GM21576 (cell line): ENCODE data around the gene PLPP2.
"Not testable (repeated sequence)": the region's sequence is repeated elsewhere in the genome, so short reads cannot be mapped to it uniquely, and the experiment has no call there.

Source experiments
- ATAC-seq: cut with Tn5 transposase; IDR thresholded peaks from one replicate; pipeline ENCODE4 v1.9.1; 2021; ENCODE audit warnings: mild to moderate bottlenecking, moderate library complexity; ENCODE audit not compliant: unreplicated experiment

Gene PLPP2

DNA sequence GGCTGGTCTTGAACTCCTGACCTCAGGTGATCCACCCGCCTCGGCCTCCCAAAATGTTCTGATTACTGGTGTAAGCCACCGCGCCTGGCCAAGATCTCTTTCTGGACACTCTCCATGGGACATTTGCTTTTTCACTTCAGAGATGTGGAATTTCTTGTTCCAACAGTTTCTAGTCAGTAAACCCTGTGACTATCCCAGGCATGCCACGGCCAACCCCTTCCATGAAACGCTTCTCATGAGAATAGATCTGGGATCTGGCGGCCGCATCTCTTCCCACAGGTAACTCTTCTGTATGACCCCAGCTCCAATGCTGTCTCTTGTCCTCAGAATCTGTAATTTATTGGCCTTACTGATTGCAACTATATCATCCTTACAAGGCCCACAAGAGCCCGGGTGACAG lies 16.2 kb downstream of the PLPP2 start:
- ATAC-seq: no peak

DNA sequence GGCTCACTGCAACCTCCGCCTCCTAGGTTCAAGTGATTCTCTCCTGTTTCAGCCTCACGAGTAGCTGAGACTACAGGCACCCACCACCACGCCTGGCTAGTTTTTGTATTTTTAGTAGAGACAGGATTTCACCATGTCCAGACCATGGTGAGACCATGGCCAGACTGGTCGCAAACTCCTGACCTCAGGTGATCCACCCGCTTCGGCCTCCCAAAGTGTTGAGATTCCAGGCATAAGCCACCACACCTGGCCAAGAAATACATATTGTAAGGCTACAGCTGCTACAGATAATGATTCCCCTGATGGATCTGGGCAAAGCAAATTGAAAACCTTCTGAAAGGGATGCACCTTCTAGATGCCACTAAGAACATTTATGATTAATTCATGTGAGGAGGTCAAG lies 17.8 kb downstream of the PLPP2 start:
- ATAC-seq: no peak

DNA sequence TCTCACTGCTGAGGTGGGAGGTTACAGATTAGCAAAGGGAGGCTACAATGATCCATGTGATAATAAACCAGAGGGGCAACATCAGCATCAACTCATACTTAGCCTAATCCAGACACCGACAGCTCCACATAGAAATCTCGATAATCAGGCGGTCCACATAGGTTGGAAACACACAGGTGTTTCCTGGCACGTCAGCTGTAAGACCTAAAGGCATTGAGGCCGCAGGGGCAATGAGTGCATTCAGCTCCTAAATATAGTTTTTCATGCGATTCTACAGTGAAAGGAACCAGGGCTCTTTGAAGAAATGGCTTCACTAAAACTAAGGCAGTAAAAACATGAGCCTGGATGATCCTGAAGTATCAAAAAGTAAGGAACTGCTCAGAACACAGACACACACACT lies 19.3 kb downstream of the PLPP2 start:
- no peak for ATAC-seq

DNA sequence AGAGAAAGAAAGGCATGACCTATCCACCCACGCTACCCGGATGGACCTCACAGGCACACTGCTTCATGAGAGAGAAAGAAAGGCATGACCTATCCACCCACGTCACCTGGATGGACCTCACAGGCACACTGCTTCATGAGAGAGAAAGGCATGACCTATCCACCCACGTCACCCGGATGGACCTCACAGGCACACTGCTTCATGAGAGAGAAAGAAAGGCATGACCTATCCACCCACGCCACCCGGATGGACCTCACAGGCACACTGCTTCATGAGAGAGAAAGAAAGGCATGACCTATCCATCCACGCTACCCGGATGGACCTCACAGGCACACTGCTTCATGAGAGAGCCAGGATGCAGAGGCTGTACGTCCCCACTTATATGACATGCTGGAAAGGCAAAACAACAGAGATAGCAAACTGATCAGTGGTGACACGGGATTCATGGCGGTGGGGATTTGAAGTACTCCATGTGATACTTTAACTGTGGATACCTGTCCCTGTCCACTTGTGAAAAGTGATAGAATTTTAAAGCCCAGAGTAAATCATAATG lies 20.4 kb downstream of the PLPP2 start:
- not testable (repeated sequence) for ATAC-seq

DNA sequence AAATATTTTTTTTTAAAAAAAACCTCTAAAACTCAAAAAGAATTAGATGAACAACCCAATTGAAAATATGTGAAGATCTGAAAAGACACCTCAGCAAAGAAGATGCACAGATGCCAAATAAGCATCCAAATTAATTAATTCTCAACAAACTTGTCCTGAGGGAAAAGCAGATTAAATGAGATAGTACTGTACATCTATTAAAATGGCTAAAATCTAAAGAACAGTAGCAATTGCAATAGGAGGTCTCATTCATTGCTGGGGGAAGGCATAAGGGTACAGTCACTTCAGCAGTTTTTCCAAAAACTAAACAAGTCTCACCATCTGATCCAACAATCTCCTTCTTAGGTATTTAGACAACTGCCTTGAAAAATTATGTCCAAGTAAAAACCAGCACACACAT lies 22.0 kb downstream of the PLPP2 start:
- no peak for ATAC-seq

DNA sequence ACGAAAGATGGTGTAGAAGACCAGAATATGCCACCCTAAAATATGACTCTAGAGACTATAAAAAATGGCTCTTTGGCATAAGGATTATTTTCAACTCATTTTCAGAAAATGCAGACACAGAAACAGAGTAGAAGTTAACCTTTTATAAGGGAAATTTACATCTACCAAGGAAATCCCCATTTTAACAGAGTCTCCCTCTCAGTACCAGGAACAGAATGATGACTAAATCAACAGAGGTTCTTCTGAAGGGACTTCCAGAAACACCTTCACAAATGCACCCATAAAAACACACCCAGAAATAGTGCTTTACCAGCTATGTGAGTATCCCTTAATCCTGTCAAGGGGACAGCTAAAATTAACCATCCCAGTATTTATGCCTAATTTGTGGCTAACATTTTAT lies 29.1 kb downstream of the PLPP2 start:
- ATAC-seq: no peak

DNA sequence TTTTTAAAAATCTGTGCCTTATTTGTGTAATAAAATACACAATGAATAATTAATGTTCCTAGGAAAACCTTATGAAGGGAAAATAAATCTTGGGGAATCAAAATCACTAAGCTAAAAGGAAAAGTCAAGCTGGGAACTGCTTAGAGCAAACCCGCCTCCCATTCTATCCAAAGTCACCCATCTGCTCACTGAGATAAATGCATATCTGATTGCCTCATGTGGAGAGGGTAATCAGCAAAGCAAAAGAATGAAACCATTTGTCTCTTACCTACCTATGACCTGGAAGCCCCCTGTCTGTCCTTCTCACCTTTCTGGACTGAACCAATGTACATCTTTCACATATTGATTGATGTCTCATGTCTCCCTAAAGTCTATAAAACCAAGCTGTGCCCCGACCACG lies 34.4 kb downstream of the PLPP2 start:
- not testable (repeated sequence) for ATAC-seq

DNA sequence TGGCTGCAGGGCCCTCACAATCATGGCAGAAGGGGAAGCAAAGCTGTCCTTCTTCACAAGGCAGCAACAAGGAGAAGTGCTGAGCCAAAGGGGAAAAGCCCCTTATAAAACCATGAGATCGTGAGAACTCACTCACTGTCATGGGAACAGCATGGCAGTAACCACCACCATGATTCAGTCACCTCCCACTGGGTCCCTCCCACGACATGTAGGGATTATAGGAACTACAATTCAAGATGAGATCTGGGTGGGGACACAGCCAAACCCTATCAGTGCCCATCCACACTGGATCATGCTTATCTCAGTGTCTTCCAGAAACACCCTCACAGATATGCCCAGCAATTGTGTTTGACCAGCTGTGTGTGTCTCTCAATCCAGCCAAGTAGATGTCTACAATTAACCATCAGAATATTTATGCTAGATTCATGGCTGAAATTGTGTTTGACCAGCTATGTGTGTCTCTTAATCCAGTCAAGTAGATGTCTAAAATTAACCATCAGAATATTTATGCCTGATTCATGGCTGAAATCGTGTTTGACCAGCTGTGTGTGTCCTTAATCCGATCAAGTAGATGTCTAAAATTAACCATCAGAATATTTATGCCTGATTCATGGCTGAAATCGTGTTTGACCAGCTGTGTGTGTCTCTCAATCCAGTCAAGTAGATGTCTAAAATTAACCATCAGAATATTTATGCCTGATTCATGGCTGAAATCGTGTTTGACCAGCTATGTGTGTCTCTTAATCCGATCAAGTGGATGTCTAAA lies 38.6 kb downstream of the PLPP2 start:
- ATAC-seq: not testable (repeated sequence)

DNA sequence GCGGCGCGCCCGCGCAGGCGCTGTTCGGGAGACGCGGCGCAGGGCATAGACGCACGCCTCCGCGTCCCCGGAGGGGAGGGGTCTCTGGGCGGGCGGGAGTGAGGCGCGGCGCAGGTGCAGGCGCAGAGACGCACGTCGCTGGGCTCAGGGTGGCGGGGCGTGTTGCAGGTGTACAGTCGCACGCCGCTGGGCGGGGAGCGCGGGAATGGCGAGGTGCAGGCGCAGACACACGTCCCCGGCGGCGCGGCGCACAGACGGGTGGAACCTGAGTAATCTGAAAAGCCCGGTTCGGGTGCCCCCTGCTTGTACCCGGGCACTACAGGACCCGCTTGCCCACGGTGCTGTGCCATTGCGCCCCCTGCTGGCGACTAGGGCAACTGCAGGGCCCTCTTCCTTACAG lies 44.7 kb downstream of the PLPP2 start:
- no peak for ATAC-seq

DNA sequence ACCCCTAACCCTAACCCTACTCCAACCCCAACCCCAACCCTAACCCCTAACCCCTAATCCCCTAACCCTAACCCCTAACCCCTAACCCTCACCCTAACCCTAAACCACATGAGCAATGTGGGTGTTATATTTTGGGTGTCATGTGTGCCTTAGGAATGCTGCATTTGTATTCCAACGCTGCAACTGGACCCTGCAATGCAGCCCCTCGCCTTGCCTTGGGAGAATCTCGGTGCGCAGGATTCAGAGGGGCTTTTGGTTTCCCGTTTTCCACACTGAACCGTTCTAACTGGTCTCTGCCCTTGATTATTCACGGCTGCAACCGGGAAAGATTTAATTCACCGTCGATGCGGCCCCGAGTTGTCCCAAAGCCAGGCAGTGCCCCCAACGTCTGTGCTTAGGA lies 45.3 kb downstream of the PLPP2 start:
- ATAC-seq: not testable (repeated sequence)

DNA sequence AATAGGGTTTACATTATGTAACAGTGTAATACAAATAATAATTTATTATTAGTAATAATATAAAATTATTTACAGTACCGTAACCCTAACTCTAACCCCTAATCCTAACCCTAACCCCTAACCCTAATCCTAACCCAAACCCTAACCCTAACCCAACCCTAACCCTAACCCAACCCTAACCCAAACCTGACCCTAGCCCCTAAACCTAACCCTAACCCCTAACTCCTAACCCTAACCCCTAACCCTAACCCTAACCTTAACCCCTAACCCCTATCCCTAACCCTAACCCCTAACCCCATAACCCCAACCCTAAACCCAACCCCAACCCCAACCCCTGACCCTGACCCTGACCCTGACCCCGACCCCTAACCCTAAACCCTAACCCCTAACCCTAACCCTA lies 45.7 kb downstream of the PLPP2 start:
- no peak for ATAC-seq
